ENCODE results near the gene PRDM16.

The PRDM16 gene

GRCh38 chr1:3068564-3069431 lies at the start of gene PRDM16:
Gene PRDM16, plus strand, starts transcription at chr1:3069203. Its CDS starts 57 bp downstream, at chr1:3069260.
- Histone ChIP-seq H3K27ac (ENCODE audit: low read depth, low read length) (no peak within 1 kb of the TSS), H3K27me3 (ENCODE audit: control insufficient read depth, insufficient read depth, low read length) (peaks cover 95% of the 10 kb centered on the region), H3K4me1 (ENCODE audit: control insufficient read depth, insufficient read depth, low read length) (peaks cover 26% of the 10 kb centered on the region), H3K36me3 (ENCODE audit: control insufficient read depth, insufficient read depth, low read length) (no peaks in the 10 kb centered on the region), H3K9ac (ENCODE audit: low read depth, low read length) (no peak within 1 kb of the TSS), H3K9me3 (ENCODE audit: control insufficient read depth, insufficient read depth, low read length) (no peaks in the 10 kb centered on the region), H3K4me3 (ENCODE audit: low read depth, low read length) (peak within 1 kb of the TSS; percentile 52)

GRCh38 chr1:3019516-3020051 lies 49.4 kb upstream of the PRDM16 start:
- Histone ChIP-seq H3K36me3 (ENCODE audit: control insufficient read depth, insufficient read depth, low read length) (no peaks in the 10 kb centered on the region), H3K9me3 (ENCODE audit: control insufficient read depth, insufficient read depth, low read length) (no peaks in the 10 kb centered on the region), H3K27me3 (ENCODE audit: control insufficient read depth, insufficient read depth, low read length) (no peaks in the 10 kb centered on the region; the same call in none of the 2 replicates), H3K27ac (ENCODE audit: low read depth, low read length) (no peak overlapping the region), H3K9ac (ENCODE audit: low read depth, low read length) (no peak overlapping the region), H3K4me3 (ENCODE audit: low read depth, low read length) (no peak overlapping the region), H3K4me1 (ENCODE audit: control insufficient read depth, insufficient read depth, low read length) (no peaks in the 10 kb centered on the region)

GRCh38 chr1:3020263-3020909 lies 48.6 kb upstream of the PRDM16 start:
- H3K27me3 ChIP-seq (ENCODE audit: control insufficient read depth, insufficient read depth, low read length) = no peaks in the 10 kb centered on the region; the same call in 1 of the 2 replicates
- no peaks in the 10 kb centered on the region for H3K4me1 ChIP-seq (ENCODE audit: control insufficient read depth, insufficient read depth, low read length)
- no peak overlapping the region for H3K4me3 ChIP-seq (ENCODE audit: low read depth, low read length)
- H3K9ac ChIP-seq (ENCODE audit: low read depth, low read length) = no peak overlapping the region
- no peak overlapping the region for H3K27ac ChIP-seq (ENCODE audit: low read depth, low read length)
- no peaks in the 10 kb centered on the region for H3K36me3 ChIP-seq (ENCODE audit: control insufficient read depth, insufficient read depth, low read length)
- no peaks in the 10 kb centered on the region for H3K9me3 ChIP-seq (ENCODE audit: control insufficient read depth, insufficient read depth, low read length)

GRCh38 chr1:3021233-3021671 lies 47.8 kb upstream of the PRDM16 start, which contains the start of gene ACTRT2:
Gene ACTRT2, plus strand, starts transcription at chr1:3021467. Its CDS starts 220 bp downstream, at chr1:3021687.
- H3K4me3 ChIP-seq (ENCODE audit: low read depth, low read length) = no peak within 1 kb of the TSS
- no peaks in the 10 kb centered on the region for H3K4me1 ChIP-seq (ENCODE audit: control insufficient read depth, insufficient read depth, low read length)
- H3K9me3 ChIP-seq (ENCODE audit: control insufficient read depth, insufficient read depth, low read length) = no peaks in the 10 kb centered on the region; the same call in 1 of the 2 replicates
- H3K9ac ChIP-seq (ENCODE audit: low read depth, low read length) = no peak within 1 kb of the TSS
- H3K27ac ChIP-seq (ENCODE audit: low read depth, low read length) = no peak within 1 kb of the TSS
- no peaks in the 10 kb centered on the region; the same call in 1 of the 2 replicates for H3K27me3 ChIP-seq (ENCODE audit: control insufficient read depth, insufficient read depth, low read length)
- no peaks in the 10 kb centered on the region for H3K36me3 ChIP-seq (ENCODE audit: control insufficient read depth, insufficient read depth, low read length)

- H3K9ac ChIP-seq (ENCODE audit: low read depth, low read length) = no peak overlapping the region
- no peak overlapping the region for H3K4me3 ChIP-seq (ENCODE audit: low read depth, low read length)
- H3K9me3 ChIP-seq (ENCODE audit: control insufficient read depth, insufficient read depth, low read length) = no peaks in the 10 kb centered on the region; the same call in 1 of the 2 replicates
- no peaks in the 10 kb centered on the region; the same call in 1 of the 2 replicates for H3K27me3 ChIP-seq (ENCODE audit: control insufficient read depth, insufficient read depth, low read length)
- H3K4me1 ChIP-seq (ENCODE audit: control insufficient read depth, insufficient read depth, low read length) = no peaks in the 10 kb centered on the region
- no peaks in the 10 kb centered on the region for H3K36me3 ChIP-seq (ENCODE audit: control insufficient read depth, insufficient read depth, low read length)
- no peak overlapping the region for H3K27ac ChIP-seq (ENCODE audit: low read depth, low read length)
Measured at GRCh38 chr1:3021801-3022401, 47.1 kb upstream of the PRDM16 start.

- Histone ChIP-seq H3K9ac (ENCODE audit: low read depth, low read length) (no peak overlapping the region), H3K27ac (ENCODE audit: low read depth, low read length) (no peak overlapping the region), H3K36me3 (ENCODE audit: control insufficient read depth, insufficient read depth, low read length) (no peaks in the 10 kb centered on the region), H3K9me3 (ENCODE audit: control insufficient read depth, insufficient read depth, low read length) (no peaks in the 10 kb centered on the region; the same call in 1 of the 2 replicates), H3K27me3 (ENCODE audit: control insufficient read depth, insufficient read depth, low read length) (no peaks in the 10 kb centered on the region; the same call in 1 of the 2 replicates), H3K4me3 (ENCODE audit: low read depth, low read length) (no peak overlapping the region), H3K4me1 (ENCODE audit: control insufficient read depth, insufficient read depth, low read length) (no peaks in the 10 kb centered on the region)
Measured at GRCh38 chr1:3022511-3022973, 46.5 kb upstream of the PRDM16 start.

GRCh38 chr1:3022976-3023375 lies 46.0 kb upstream of the PRDM16 start:
- Histone ChIP-seq H3K4me1 (ENCODE audit: control insufficient read depth, insufficient read depth, low read length) (no peaks in the 10 kb centered on the region), H3K27me3 (ENCODE audit: control insufficient read depth, insufficient read depth, low read length) (no peaks in the 10 kb centered on the region; the same call in 1 of the 2 replicates), H3K9ac (ENCODE audit: low read depth, low read length) (no peak overlapping the region), H3K9me3 (ENCODE audit: control insufficient read depth, insufficient read depth, low read length) (no peaks in the 10 kb centered on the region; the same call in 1 of the 2 replicates), H3K36me3 (ENCODE audit: control insufficient read depth, insufficient read depth, low read length) (no peaks in the 10 kb centered on the region), H3K4me3 (ENCODE audit: low read depth, low read length) (no peak overlapping the region), H3K27ac (ENCODE audit: low read depth, low read length) (no peak overlapping the region)

- no peak overlapping the region for H3K9ac ChIP-seq (ENCODE audit: low read depth, low read length)
- no peaks in the 10 kb centered on the region; the same call in 1 of the 2 replicates for H3K27me3 ChIP-seq (ENCODE audit: control insufficient read depth, insufficient read depth, low read length)
- no peaks in the 10 kb centered on the region; the same call in 1 of the 2 replicates for H3K9me3 ChIP-seq (ENCODE audit: control insufficient read depth, insufficient read depth, low read length)
- no peaks in the 10 kb centered on the region for H3K4me1 ChIP-seq (ENCODE audit: control insufficient read depth, insufficient read depth, low read length)
- H3K4me3 ChIP-seq (ENCODE audit: low read depth, low read length) = no peak overlapping the region
- no peaks in the 10 kb centered on the region for H3K36me3 ChIP-seq (ENCODE audit: control insufficient read depth, insufficient read depth, low read length)
- no peak overlapping the region for H3K27ac ChIP-seq (ENCODE audit: low read depth, low read length)
Measured at GRCh38 chr1:3024019-3024418, 45.0 kb upstream of the PRDM16 start.

GRCh38 chr1:3024588-3024987 lies 44.4 kb upstream of the PRDM16 start:
- no peaks in the 10 kb centered on the region for H3K4me1 ChIP-seq (ENCODE audit: control insufficient read depth, insufficient read depth, low read length)
- H3K9ac ChIP-seq (ENCODE audit: low read depth, low read length) = no peak overlapping the region
- H3K27ac ChIP-seq (ENCODE audit: low read depth, low read length) = no peak overlapping the region
- no peak overlapping the region for H3K4me3 ChIP-seq (ENCODE audit: low read depth, low read length)
- no peaks in the 10 kb centered on the region; the same call in 1 of the 2 replicates for H3K27me3 ChIP-seq (ENCODE audit: control insufficient read depth, insufficient read depth, low read length)
- H3K9me3 ChIP-seq (ENCODE audit: control insufficient read depth, insufficient read depth, low read length) = no peaks in the 10 kb centered on the region; the same call in 1 of the 2 replicates
- H3K36me3 ChIP-seq (ENCODE audit: control insufficient read depth, insufficient read depth, low read length) = no peaks in the 10 kb centered on the region

GRCh38 chr1:3026124-3026523 lies 42.9 kb upstream of the PRDM16 start:
- Histone ChIP-seq H3K4me3 (ENCODE audit: low read depth, low read length) (no peak overlapping the region), H3K27ac (ENCODE audit: low read depth, low read length) (no peak overlapping the region), H3K27me3 (ENCODE audit: control insufficient read depth, insufficient read depth, low read length) (no peaks in the 10 kb centered on the region; the same call in 1 of the 2 replicates), H3K36me3 (ENCODE audit: control insufficient read depth, insufficient read depth, low read length) (no peaks in the 10 kb centered on the region), H3K9me3 (ENCODE audit: control insufficient read depth, insufficient read depth, low read length) (no peaks in the 10 kb centered on the region; the same call in 1 of the 2 replicates), H3K4me1 (ENCODE audit: control insufficient read depth, insufficient read depth, low read length) (no peaks in the 10 kb centered on the region), H3K9ac (ENCODE audit: low read depth, low read length) (no peak overlapping the region)
